ENCODE results near the gene NEIL3.

GRCh38 chr4:177385576-177386277, 76.1 kb downstream of the NEIL3 start:
- TF ChIP-seq, protein P1, sequence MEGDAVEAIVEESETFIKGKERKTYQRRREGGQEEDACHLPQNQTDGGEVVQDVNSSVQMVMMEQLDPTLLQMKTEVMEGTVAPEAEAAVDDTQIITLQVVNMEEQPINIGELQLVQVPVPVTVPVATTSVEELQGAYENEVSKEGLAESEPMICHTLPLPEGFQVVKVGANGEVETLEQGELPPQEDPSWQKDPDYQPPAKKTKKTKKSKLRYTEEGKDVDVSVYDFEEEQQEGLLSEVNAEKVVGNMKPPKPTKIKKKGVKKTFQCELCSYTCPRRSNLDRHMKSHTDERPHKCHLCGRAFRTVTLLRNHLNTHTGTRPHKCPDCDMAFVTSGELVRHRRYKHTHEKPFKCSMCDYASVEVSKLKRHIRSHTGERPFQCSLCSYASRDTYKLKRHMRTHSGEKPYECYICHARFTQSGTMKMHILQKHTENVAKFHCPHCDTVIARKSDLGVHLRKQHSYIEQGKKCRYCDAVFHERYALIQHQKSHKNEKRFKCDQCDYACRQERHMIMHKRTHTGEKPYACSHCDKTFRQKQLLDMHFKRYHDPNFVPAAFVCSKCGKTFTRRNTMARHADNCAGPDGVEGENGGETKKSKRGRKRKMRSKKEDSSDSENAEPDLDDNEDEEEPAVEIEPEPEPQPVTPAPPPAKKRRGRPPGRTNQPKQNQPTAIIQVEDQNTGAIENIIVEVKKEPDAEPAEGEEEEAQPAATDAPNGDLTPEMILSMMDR (IDR thresholded peaks at IDR 0.05), result no peak
- TF ChIP-seq POLR2A (IDR thresholded peaks at IDR 0.05), result no peak
